HG03064 (cell line): ENCODE measurements around the gene PAXIP1.

Source experiments
- ATAC-seq: cut with Tn5 transposase; IDR thresholded peaks from one replicate; pipeline ENCODE4 v1.9.1; 2021; ENCODE audit warnings: low read depth; ENCODE audit not compliant: unreplicated experiment

The PAXIP1 gene

GRCh38 chr7:154996101-154996500 is 6.8 kb downstream of the PAXIP1 start:
- no peak for ATAC-seq

GRCh38 chr7:154994996-154995395 is 7.9 kb downstream of the PAXIP1 start:
- ATAC-seq, result no peak

- no peak for ATAC-seq
Measured at GRCh38 chr7:154990964-154991540, 11.9 kb downstream of the PAXIP1 start.

GRCh38 chr7:154987571-154987970 is 15.4 kb downstream of the PAXIP1 start:
- ATAC-seq, result no peak

GRCh38 chr7:154986200-154986945 is 16.6 kb downstream of the PAXIP1 start:
- no peak for ATAC-seq

- no peak for ATAC-seq
Measured at GRCh38 chr7:154985230-154985629, 17.7 kb downstream of the PAXIP1 start.

GRCh38 chr7:154984601-154985188 is 18.2 kb downstream of the PAXIP1 start:
- no peak for ATAC-seq

- no peak for ATAC-seq
Measured at GRCh38 chr7:154978017-154978416, 24.9 kb downstream of the PAXIP1 start.

GRCh38 chr7:154977250-154977649 is 25.7 kb downstream of the PAXIP1 start:
- no peak for ATAC-seq

- ATAC-seq, result no peak
Measured at GRCh38 chr7:154976844-154977243, 26.1 kb downstream of the PAXIP1 start.

- ATAC-seq, result no peak
Measured at GRCh38 chr7:154975984-154976383, 26.9 kb downstream of the PAXIP1 start.

- no peak for ATAC-seq
Measured at GRCh38 chr7:154973381-154973780, 29.5 kb downstream of the PAXIP1 start.

GRCh38 chr7:154968336-154969001 is 34.5 kb downstream of the PAXIP1 start:
- ATAC-seq, result no peak

- no peak for ATAC-seq
Measured at GRCh38 chr7:154967401-154967955, 35.4 kb downstream of the PAXIP1 start.

- no peak for ATAC-seq
Measured at GRCh38 chr7:154965014-154965413, 37.9 kb downstream of the PAXIP1 start.

- no peak for ATAC-seq
Measured at GRCh38 chr7:154960063-154960790, 42.7 kb downstream of the PAXIP1 start.

- ATAC-seq, result no peak
Measured at GRCh38 chr7:154956427-154956826, 46.5 kb downstream of the PAXIP1 start.

GRCh38 chr7:154953006-154953684 is 49.8 kb downstream of the PAXIP1 start:
- ATAC-seq, result no peak

- ATAC-seq, result no peak
Measured at GRCh38 chr7:154950960-154951359, 52.0 kb downstream of the PAXIP1 start.

- ATAC-seq, result no peak
Measured at GRCh38 chr7:154947604-154948003, 55.3 kb downstream of the PAXIP1 start.
